Chondrocyte (in vitro differentiated cells): ENCODE data around the gene MED13L. TPM values are rescaled to one million over a fixed set of nuclear protein-coding genes. Genes with fewer than 3 reads are reported as not detected.

Experiments
- DNase-seq: peaks from one replicate; pipeline ENCODE4 v3.0.0; 2021; ENCODE audit warnings: mixed read lengths, low spot score
- H3K27ac Mint-ChIP-seq: one replicate; pipeline ENCODE4 v1.8.0; 2021; ENCODE audit warnings: mild to moderate bottlenecking, moderate library complexity, mixed read lengths; ENCODE audit not compliant: unreplicated experiment
- H3K27me3 Mint-ChIP-seq: 2 replicates; pipeline ENCODE4 v1.8.0; 2021; ENCODE audit warnings: low read depth, mixed read lengths
- H3K36me3 Mint-ChIP-seq: 2 replicates; pipeline ENCODE4 v1.8.0; 2021; ENCODE audit warnings: low read depth, mixed read lengths
- H3K4me1 Mint-ChIP-seq: 2 replicates; pipeline ENCODE4 v1.8.0; 2021; ENCODE audit warnings: low read depth, mild to moderate bottlenecking, mixed read lengths
- H3K4me3 Mint-ChIP-seq: one replicate; pipeline ENCODE4 v1.8.0; 2021; ENCODE audit warnings: mild to moderate bottlenecking, moderate library complexity, mixed read lengths; ENCODE audit not compliant: unreplicated experiment
- H3K9me3 Mint-ChIP-seq: 2 replicates; pipeline ENCODE4 v1.8.0; 2021; ENCODE audit warnings: low read depth, mixed read lengths
- total RNA-seq: library from RNA; stranded (reverse); gene quantifications from 3 replicates; pipeline ENCODE4 v1.2.1, GENCODE V29; 2021
- TF ChIP-seq, protein P1 (sequence below): fragments of 200-600 bp; sonication (generic); IDR thresholded peaks from 2 replicates; pipeline ENCODE4 v1.5.0; 2021; ENCODE audit warnings: antibody characterized with exemption, mild to moderate bottlenecking, moderate library complexity

The MED13L gene
- total RNA-seq, 1 donor from 2014 or later, result 162 TPM

DNA sequence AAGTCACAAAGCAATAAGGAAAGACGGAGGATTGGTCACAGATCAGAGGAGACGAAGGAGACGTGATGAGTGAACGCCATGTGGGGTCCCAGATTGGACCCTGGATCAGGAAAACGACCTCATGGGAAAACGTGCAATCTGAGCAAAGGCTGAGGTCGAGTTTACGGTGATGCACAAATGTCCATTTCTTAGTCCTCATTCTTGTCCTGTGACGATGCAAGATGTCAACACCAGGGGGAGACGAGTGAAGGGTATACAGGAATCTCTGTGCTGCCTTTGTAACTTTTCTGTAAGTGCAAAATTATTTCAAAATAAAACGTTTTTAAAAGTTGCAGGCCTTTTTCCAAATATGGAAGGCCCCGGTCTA lies 329.8 kb downstream of the MED13L start:
- H3K27ac Mint-ChIP-seq, result no peak overlapping the region
- DNase-seq, result no peak
- no peaks in the 10 kb centered on the region for H3K27me3 Mint-ChIP-seq
- TF ChIP-seq, protein P1, sequence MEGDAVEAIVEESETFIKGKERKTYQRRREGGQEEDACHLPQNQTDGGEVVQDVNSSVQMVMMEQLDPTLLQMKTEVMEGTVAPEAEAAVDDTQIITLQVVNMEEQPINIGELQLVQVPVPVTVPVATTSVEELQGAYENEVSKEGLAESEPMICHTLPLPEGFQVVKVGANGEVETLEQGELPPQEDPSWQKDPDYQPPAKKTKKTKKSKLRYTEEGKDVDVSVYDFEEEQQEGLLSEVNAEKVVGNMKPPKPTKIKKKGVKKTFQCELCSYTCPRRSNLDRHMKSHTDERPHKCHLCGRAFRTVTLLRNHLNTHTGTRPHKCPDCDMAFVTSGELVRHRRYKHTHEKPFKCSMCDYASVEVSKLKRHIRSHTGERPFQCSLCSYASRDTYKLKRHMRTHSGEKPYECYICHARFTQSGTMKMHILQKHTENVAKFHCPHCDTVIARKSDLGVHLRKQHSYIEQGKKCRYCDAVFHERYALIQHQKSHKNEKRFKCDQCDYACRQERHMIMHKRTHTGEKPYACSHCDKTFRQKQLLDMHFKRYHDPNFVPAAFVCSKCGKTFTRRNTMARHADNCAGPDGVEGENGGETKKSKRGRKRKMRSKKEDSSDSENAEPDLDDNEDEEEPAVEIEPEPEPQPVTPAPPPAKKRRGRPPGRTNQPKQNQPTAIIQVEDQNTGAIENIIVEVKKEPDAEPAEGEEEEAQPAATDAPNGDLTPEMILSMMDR, result no peak
- H3K4me1 Mint-ChIP-seq, result no peaks in the 10 kb centered on the region
- H3K4me3 Mint-ChIP-seq, result no peak overlapping the region
- peaks cover 13% of the 10 kb centered on the region for H3K36me3 Mint-ChIP-seq
- no peaks in the 10 kb centered on the region for H3K9me3 Mint-ChIP-seq

DNA sequence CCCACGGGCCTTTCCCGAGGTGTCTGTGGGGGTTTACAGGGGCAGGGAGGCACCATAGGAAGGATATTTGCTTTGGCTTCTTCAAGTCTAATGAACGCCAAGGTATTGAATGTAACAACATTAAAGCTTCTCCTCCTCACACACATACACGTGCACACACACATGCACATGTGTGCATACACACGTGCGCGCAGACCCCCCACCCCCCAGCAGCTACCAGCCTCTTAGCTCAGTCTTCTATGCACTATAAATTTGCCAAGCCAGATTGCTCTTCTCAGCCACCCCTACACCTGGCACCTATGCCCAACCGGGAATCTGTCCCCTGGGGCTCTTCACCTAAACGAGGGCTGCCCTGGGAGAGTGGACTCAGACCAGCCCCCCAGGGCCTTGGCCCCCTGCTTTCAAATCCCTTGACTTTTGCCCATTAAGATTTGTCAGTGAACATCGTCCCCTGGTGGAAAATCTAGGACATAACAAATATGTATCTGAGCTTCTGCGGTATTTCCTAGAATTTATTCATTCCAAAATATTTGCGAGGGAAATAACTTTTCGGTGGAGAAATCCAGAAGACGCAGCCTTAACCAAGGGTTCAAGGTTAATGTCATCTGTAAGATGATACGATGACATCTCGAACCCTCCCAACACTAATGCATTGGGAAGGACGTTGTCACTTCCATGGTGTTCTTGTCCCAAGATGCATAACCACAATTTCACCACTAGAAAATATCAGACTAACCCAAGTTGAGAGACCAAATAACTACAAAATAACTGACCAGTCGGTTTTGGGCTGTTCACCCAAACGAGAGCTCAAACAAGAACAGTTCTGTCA lies 330.4 kb downstream of the MED13L start:
- DNase-seq, result no peak
- no peak overlapping the region for H3K4me3 Mint-ChIP-seq
- H3K9me3 Mint-ChIP-seq, result no peaks in the 10 kb centered on the region
- H3K27me3 Mint-ChIP-seq, result no peaks in the 10 kb centered on the region
- no peak overlapping the region for H3K27ac Mint-ChIP-seq
- H3K4me1 Mint-ChIP-seq, result no peaks in the 10 kb centered on the region
- TF ChIP-seq, protein P1, result peak; percentile 70
- H3K36me3 Mint-ChIP-seq, result peaks cover 10% of the 10 kb centered on the region

DNA sequence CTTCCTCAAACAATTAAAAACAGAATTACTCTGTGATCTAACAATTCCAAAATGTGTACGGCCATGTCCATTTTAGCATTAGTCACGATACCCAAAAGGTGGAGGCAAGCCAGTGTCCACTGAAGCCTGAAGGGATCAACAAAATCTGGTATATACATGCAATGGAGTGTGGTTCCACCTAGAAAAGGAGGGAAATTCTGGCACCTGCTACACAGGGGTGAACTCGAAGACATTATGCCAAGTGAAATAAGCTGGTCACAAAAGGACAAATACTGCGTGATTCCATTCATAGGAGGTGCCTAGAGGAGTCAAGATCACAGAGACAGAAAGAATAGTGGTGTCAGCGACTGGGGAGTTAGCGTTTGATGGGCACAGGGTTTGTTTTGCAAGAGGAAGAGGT lies 331.4 kb downstream of the MED13L start:
- Mint-ChIP-seq H3K27me3 (no peaks in the 10 kb centered on the region), H3K9me3 (peaks cover 2% of the 10 kb centered on the region), H3K4me1 (peaks cover 4% of the 10 kb centered on the region), H3K27ac (no peak overlapping the region), H3K4me3 (no peak overlapping the region), H3K36me3 (peaks cover 10% of the 10 kb centered on the region)
- TF ChIP-seq, protein P1, result no peak
- DNase-seq, result no peak

DNA sequence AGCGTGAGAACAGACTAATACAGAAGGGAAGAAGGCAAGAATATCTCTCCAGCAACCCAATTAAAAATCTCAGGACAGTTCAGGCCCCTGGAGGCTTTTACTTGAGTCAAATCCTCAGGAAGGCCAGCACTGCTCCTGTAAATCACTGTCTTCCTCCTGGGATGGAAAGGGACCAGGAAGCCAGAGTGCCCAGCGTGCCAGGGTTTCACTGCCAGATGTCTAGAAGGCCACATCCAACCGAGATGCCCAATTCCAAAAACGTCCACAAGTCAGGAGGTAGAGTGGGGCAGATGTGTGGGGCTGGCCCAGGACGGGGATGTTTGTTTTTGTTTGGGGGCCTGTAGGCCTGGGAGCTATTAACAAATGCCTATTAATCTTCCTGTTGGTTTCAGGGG lies 332.0 kb downstream of the MED13L start:
- H3K27ac Mint-ChIP-seq, result no peak overlapping the region
- H3K4me1 Mint-ChIP-seq, result peaks cover 6% of the 10 kb centered on the region
- peaks cover 2% of the 10 kb centered on the region for H3K9me3 Mint-ChIP-seq
- no peak for DNase-seq
- H3K4me3 Mint-ChIP-seq, result no peak overlapping the region
- TF ChIP-seq, protein P1, result no peak
- peaks cover 8% of the 10 kb centered on the region for H3K36me3 Mint-ChIP-seq
- no peaks in the 10 kb centered on the region for H3K27me3 Mint-ChIP-seq

DNA sequence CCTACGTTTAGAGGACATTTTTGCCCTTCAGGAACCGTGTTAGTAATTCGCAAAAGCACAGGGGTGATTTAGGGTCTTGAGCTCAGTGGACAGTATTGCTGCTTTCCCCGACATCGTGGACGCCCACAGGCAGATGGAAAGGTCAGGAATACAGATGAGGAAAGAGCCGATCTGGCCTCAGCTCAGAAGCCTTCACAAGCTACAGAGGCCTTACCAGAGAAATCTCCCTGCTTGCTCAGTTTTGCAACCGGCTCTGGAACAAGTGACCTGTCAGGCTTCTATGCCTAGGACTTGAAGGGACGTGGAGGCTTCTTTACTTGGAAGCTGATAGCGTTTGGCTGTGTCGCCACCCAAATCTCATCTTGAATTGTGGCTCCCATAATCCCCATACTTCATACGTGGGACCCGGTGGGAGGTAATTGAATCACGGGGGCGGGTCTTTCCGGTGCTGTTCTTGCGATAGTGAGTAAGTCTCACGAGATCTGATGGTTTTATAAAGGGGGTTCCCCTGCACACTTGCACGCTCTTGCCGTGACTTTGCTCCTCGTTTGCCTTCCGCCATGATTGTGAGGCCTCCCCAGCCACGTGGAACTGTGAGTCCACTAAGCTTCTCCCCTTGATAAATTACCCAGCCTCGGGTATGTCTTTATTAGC lies 332.5 kb downstream of the MED13L start:
- H3K4me1 Mint-ChIP-seq, result peaks cover 6% of the 10 kb centered on the region
- no peak overlapping the region for H3K27ac Mint-ChIP-seq
- no peak overlapping the region for H3K4me3 Mint-ChIP-seq
- peaks cover 4% of the 10 kb centered on the region for H3K36me3 Mint-ChIP-seq
- peaks cover 2% of the 10 kb centered on the region for H3K9me3 Mint-ChIP-seq
- no peak for DNase-seq
- TF ChIP-seq, protein P1, result no peak
- H3K27me3 Mint-ChIP-seq, result no peaks in the 10 kb centered on the region
